OCI-LY1 (cell line): ENCODE measurements around the gene SLC6A2.

Experiments
- H2AFZ ChIP-seq: fragments of 200-600 bp; sonication (generic), shearing (Covaris generic); 2 replicates; pipeline ENCODE4 v1.6.0; 2014; ENCODE audit warnings: antibody characterized with exemption, mild to moderate bottlenecking, low read length
- H3F3A ChIP-seq: fragments of 200-600 bp; sonication (generic), shearing (Covaris generic); 2 replicates; pipeline ENCODE4 v1.6.0; 2014; ENCODE audit warnings: mild to moderate bottlenecking, antibody characterized with exemption, low read length, moderate library complexity; ENCODE audit not compliant: insufficient read depth
- H3K27ac ChIP-seq: fragments of 200-600 bp; sonication (generic); 2 replicates; pipeline ENCODE4 v1.5.1; 2014; ENCODE audit warnings: low read length, mixed run types, mild to moderate bottlenecking, low read depth; ENCODE audit not compliant: poor library complexity, severe bottlenecking
- H3K27me3 ChIP-seq: fragments of 200-600 bp; sonication (generic); 2 replicates; pipeline ENCODE4 v1.6.0; 2014; ENCODE audit warnings: antibody characterized with exemption, mild to moderate bottlenecking, low read length, moderate library complexity; ENCODE audit not compliant: insufficient read depth
- H3K36me3 ChIP-seq: fragments of 200-600 bp; sonication (generic); 2 replicates; pipeline ENCODE4 v1.6.1; 2014; ENCODE audit warnings: mild to moderate bottlenecking, antibody characterized with exemption, low read length, moderate library complexity, mixed read lengths; ENCODE audit not compliant: insufficient read depth
- H3K4me1 ChIP-seq: fragments of 200-600 bp; sonication (generic); 2 replicates; pipeline ENCODE4 v1.5.1; 2014; ENCODE audit warnings: mild to moderate bottlenecking, low read length, moderate library complexity; ENCODE audit not compliant: insufficient read depth, severe bottlenecking
- H3K4me2 ChIP-seq: fragments of 200-600 bp; sonication (generic), shearing (Covaris generic); 2 replicates; pipeline ENCODE4 v1.6.1; 2014; ENCODE audit warnings: low read length
- H3K4me3 ChIP-seq: fragments of 200-600 bp; sonication (generic); 2 replicates; pipeline ENCODE4 v1.5.1; 2014; ENCODE audit warnings: low read length, low read depth, mild to moderate bottlenecking, mixed read lengths; ENCODE audit not compliant: poor library complexity, severe bottlenecking
- H3K79me2 ChIP-seq: fragments of 200-600 bp; shearing (Covaris generic); 2 replicates; pipeline ENCODE4 v1.6.1; 2016; ENCODE audit warnings: mixed run types, low read length, mixed read lengths; ENCODE audit not compliant: insufficient read depth
- H3K9ac ChIP-seq: fragments of 200-600 bp; sonication (generic), shearing (Covaris generic); 2 replicates; pipeline ENCODE4 v1.6.1; 2014; ENCODE audit warnings: mild to moderate bottlenecking, low read length, mixed read lengths
- H3K9me2 ChIP-seq: fragments of 200-600 bp; sonication (generic), shearing (Covaris generic); 2 replicates; pipeline ENCODE4 v1.6.1; 2014; ENCODE audit warnings: low read depth, mild to moderate bottlenecking, low read length, mixed read lengths
- H3K9me3 ChIP-seq: fragments of 200-600 bp; shearing (Covaris generic); 2 replicates; pipeline ENCODE4 v1.6.1; 2014; ENCODE audit warnings: low read length, mixed read lengths
- H4K20me1 ChIP-seq: fragments of 200-600 bp; sonication (generic), shearing (Covaris generic); 2 replicates; pipeline ENCODE4 v1.6.0; 2016; ENCODE audit warnings: mild to moderate bottlenecking, low read length; ENCODE audit not compliant: insufficient read depth
- EZH2 ChIP-seq: fragments of 200-600 bp; sonication (generic), shearing (Covaris generic); IDR thresholded peaks from 2 replicates; pipeline ENCODE4 v1.8.0; 2017; ENCODE audit warnings: borderline replicate concordance, mixed run types, mild to moderate bottlenecking, antibody characterized with exemption, low read length, moderate library complexity, mixed read lengths
- TF ChIP-seq, protein P1 (sequence below): fragments of 200-600 bp; sonication (generic), shearing (Covaris generic); IDR thresholded peaks from 2 replicates; pipeline ENCODE4 v1.5.1; 2017; ENCODE audit warnings: mild to moderate bottlenecking, antibody characterized with exemption, low read length, moderate library complexity, mixed read lengths

SLC6A2 gene

DNA sequence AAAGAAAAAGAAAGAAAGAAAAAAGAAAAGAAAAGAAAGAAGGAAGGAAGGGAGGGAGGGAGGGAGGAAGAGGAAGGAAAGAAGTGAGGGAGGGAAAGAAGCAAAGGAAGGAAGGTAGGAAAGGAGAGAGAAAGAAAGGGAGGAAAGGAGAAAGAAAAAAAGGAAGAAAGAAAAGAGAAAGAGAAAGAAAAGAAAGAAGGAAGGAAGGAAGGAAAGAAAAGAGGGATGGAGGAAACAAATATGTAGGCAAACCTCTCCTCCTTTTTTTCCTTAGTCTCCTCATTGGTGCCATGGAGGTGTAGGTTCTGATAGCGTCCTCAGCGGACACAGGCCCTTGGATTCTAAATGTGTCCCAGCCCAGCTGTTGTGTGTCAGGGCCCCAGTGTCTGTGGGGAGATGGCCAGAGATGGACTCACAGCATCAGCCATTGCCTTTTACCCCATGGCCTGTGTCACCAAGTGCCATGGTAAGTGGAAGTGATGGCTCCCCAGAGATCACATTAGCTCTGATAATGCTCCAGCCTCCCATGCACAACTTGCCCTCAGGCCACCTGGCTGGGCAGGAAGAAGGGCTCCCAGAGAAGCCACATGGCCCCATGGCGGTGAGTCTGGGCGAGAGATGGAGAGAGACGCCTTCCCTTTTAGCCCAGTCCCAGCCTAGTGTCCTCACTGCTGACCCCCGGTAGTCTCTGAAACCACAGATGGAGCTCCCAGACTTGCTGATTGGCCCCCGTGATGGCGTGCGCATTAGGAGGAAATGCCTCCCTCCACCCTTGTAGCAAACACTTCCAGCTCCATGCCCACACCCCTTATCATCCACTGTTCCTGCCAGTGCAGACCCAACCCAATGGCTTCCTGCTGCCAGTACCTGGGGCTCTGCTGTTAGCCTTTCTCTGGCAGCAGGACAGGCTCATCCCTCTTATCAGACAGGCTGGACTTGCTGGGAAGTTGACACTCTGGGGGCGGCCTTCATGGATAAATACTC lies 3.7 kb upstream of the SLC6A2 start:
- Histone ChIP-seq H3K9me3 (no peaks in the 10 kb centered on the region), H3K27me3 (no peaks in the 10 kb centered on the region), H4K20me1 (no peaks in the 10 kb centered on the region), H3K4me2 (no peak overlapping the region), H3K36me3 (no peaks in the 10 kb centered on the region), H3K4me1 (no peaks in the 10 kb centered on the region), H3K9ac (no peak overlapping the region), H3K27ac (no peak overlapping the region), H3K79me2 (no peaks in the 10 kb centered on the region), H2AFZ (no peak overlapping the region), H3F3A (no peaks in the 10 kb centered on the region), H3K4me3 (no peak overlapping the region), H3K9me2 (no peaks in the 10 kb centered on the region)
- TF ChIP-seq, protein P1, sequence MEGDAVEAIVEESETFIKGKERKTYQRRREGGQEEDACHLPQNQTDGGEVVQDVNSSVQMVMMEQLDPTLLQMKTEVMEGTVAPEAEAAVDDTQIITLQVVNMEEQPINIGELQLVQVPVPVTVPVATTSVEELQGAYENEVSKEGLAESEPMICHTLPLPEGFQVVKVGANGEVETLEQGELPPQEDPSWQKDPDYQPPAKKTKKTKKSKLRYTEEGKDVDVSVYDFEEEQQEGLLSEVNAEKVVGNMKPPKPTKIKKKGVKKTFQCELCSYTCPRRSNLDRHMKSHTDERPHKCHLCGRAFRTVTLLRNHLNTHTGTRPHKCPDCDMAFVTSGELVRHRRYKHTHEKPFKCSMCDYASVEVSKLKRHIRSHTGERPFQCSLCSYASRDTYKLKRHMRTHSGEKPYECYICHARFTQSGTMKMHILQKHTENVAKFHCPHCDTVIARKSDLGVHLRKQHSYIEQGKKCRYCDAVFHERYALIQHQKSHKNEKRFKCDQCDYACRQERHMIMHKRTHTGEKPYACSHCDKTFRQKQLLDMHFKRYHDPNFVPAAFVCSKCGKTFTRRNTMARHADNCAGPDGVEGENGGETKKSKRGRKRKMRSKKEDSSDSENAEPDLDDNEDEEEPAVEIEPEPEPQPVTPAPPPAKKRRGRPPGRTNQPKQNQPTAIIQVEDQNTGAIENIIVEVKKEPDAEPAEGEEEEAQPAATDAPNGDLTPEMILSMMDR, result no peak
- TF ChIP-seq EZH2, result no peak

DNA sequence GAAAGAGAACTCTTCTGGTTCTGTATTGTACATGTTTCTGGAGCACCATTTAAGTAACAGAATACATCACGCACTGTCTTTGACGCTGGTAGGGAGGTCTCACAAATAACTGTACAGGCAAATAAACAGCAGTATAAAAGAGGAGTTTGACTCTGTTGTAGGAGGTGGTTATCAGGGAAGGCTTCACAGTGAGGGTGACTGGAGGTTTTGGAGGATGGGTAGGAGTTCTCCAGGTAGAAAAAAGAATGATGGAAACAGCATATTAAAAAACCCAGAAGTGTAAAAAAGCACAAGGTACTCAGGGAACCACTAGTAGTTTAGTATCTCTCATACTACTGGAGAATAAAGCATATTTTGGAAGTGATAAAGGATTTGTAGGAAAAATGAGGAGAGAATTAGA lies 2.7 kb upstream of the SLC6A2 start:
- H4K20me1 ChIP-seq, result no peaks in the 10 kb centered on the region
- no peak overlapping the region for H2AFZ ChIP-seq
- TF ChIP-seq, protein P1, result no peak
- TF ChIP-seq EZH2, result no peak
- no peak overlapping the region for H3K4me3 ChIP-seq
- no peaks in the 10 kb centered on the region for H3K36me3 ChIP-seq
- no peak overlapping the region for H3K27ac ChIP-seq
- no peaks in the 10 kb centered on the region for H3K79me2 ChIP-seq
- no peaks in the 10 kb centered on the region for H3K4me1 ChIP-seq
- H3K27me3 ChIP-seq, result no peaks in the 10 kb centered on the region
- no peaks in the 10 kb centered on the region for H3K9me2 ChIP-seq
- no peaks in the 10 kb centered on the region for H3F3A ChIP-seq
- H3K4me2 ChIP-seq, result no peak overlapping the region
- no peak overlapping the region for H3K9ac ChIP-seq
- no peaks in the 10 kb centered on the region for H3K9me3 ChIP-seq

DNA sequence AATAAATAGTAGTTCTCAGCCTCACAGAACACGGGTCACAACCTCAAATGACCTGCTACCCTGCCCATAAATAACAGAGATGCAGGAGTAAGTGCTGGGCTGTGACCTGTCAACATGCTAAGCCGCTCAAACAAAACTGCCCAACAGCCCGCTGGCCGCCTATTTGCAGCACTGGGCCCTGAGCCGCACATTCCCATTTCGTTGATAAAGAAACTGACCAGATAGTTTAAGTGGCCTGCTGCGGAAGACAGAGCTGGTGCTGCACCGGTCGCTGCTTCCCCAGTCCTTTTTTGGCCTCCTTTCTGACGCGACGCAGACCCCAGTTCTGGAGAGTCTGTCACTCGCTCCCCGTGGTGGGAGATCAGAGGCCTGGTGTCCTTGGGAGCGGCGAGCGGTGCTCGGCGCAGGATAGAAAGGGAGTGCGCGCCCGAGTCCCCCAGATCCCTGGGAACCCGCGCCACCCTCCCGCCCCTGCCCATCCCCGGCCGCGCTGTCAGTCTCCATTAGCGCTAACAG lies 349 bp upstream of the SLC6A2 start:
- Histone ChIP-seq H3K4me2 (no peak overlapping the region), H3K4me3 (no peak overlapping the region), H3K36me3 (no peaks in the 10 kb centered on the region), H3K9ac (no peak overlapping the region), H3K27ac (no peak overlapping the region), H2AFZ (no peak overlapping the region), H3K79me2 (no peaks in the 10 kb centered on the region), H3K9me2 (no peaks in the 10 kb centered on the region), H3K4me1 (no peaks in the 10 kb centered on the region), H3K27me3 (no peaks in the 10 kb centered on the region), H4K20me1 (no peaks in the 10 kb centered on the region), H3K9me3 (no peaks in the 10 kb centered on the region), H3F3A (no peaks in the 10 kb centered on the region)
- TF ChIP-seq, protein P1, result no peak
- TF ChIP-seq EZH2, result no peak
